ENCODE measurements around the gene WDFY2. TPM values are rescaled to one million over a fixed set of nuclear protein-coding genes. Genes with fewer than 3 reads are reported as not detected.

The WDFY2 gene
- total and polyA plus RNA-seq, 2 experiments from 2014 or later: 11.4 to 24.0 TPM

DNA sequence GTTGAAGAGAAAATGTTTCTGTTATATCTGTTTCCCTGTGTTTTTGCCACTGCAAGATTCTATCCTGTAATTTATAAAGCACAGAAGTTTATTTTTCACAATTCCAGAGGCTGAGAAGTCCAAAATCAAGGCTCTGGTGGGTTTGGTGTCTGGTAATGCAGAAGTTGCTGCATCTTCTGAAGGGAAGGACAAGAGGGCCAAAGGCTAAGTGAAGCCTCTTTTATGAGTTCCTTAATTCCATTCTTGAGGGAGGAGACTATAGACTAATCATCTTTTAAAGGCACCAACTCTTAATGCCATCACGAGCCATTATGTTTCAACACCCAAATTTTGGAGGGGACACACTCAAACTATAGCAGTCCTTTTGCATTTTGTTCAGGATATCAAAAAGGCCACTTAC is 34.1 kb upstream of the WDFY2 start (continued):
- TF ChIP-seq, protein P1, sequence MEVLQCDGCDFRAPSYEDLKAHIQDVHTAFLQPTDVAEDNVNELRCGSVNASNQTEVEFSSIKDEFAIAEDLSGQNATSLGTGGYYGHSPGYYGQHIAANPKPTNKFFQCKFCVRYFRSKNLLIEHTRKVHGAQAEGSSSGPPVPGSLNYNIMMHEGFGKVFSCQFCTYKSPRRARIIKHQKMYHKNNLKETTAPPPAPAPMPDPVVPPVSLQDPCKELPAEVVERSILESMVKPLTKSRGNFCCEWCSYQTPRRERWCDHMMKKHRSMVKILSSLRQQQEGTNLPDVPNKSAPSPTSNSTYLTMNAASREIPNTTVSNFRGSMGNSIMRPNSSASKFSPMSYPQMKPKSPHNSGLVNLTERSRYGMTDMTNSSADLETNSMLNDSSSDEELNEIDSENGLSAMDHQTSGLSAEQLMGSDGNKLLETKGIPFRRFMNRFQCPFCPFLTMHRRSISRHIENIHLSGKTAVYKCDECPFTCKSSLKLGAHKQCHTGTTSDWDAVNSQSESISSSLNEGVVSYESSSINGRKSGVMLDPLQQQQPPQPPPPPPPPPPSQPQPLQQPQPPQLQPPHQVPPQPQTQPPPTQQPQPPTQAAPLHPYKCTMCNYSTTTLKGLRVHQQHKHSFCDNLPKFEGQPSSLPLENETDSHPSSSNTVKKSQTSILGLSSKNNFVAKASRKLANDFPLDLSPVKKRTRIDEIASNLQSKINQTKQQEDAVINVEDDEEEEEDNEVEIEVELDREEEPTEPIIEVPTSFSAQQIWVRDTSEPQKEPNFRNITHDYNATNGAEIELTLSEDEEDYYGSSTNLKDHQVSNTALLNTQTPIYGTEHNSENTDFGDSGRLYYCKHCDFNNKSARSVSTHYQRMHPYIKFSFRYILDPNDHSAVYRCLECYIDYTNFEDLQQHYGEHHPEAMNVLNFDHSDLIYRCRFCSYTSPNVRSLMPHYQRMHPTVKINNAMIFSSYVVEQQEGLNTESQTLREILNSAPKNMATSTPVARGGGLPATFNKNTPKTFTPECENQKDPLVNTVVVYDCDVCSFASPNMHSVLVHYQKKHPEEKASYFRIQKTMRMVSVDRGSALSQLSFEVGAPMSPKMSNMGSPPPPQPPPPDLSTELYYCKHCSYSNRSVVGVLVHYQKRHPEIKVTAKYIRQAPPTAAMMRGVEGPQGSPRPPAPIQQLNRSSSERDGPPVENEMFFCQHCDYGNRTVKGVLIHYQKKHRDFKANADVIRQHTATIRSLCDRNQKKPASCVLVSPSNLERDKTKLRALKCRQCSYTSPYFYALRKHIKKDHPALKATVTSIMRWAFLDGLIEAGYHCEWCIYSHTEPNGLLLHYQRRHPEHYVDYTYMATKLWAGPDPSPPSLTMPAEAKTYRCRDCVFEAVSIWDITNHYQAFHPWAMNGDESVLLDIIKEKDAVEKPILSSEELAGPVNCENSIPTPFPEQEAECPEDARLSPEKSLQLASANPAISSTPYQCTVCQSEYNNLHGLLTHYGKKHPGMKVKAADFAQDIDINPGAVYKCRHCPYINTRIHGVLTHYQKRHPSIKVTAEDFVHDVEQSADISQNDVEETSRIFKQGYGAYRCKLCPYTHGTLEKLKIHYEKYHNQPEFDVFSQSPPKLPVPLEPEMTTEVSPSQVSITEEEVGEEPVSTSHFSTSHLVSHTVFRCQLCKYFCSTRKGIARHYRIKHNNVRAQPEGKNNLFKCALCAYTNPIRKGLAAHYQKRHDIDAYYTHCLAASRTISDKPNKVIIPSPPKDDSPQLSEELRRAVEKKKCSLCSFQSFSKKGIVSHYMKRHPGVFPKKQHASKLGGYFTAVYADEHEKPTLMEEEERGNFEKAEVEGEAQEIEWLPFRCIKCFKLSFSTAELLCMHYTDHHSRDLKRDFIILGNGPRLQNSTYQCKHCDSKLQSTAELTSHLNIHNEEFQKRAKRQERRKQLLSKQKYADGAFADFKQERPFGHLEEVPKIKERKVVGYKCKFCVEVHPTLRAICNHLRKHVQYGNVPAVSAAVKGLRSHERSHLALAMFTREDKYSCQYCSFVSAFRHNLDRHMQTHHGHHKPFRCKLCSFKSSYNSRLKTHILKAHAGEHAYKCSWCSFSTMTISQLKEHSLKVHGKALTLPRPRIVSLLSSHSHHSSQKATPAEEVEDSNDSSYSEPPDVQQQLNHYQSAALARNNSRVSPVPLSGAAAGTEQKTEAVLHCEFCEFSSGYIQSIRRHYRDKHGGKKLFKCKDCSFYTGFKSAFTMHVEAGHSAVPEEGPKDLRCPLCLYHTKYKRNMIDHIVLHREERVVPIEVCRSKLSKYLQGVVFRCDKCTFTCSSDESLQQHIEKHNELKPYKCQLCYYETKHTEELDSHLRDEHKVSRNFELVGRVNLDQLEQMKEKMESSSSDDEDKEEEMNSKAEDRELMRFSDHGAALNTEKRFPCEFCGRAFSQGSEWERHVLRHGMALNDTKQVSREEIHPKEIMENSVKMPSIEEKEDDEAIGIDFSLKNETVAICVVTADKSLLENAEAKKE (CRISPR knock-in tag; IDR thresholded peaks at IDR 0.05): no peak
- no peak for TF ChIP-seq NANOG (IDR thresholded peaks at IDR 0.05; ENCODE audit: borderline replicate concordance)
- no peak for TF ChIP-seq JUNB (IDR thresholded peaks at IDR 0.05; ENCODE audit: unreplicated experiment)
- no peak for TF ChIP-seq ZNF331 (CRISPR knock-in tag; IDR thresholded peaks at IDR 0.05; ENCODE audit: low read depth)
- no peak for TF ChIP-seq STAT1 (IDR thresholded peaks at IDR 0.05; ENCODE audit: unreplicated experiment)

DNA sequence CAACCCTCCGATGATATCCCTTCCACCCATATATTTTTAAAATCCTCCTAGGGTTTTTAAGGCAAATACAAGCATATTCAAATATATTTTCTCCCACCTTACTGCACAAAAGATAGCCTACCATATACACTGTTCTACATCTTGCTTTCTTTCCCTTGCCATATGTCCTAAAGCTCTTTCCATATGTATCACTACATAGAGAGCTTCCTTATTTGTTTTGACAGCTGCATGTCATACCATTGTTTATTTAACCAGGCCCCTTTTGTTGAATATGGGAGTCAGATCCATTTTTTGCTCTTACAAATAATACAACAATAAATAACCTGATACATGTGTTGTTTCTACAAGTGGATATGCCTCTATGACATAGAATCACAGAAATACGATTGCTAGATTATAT is 32.8 kb upstream of the WDFY2 start:
- no peak overlapping the region for H3K4me3 ChIP-seq
- H3K27me3 Mint-ChIP-seq (ENCODE audit: insufficient read depth, low read depth, poor library complexity): peaks cover 2% of the 10 kb centered on the region
- H3K4me2 ChIP-seq: no peak overlapping the region
- H4K20me1 ChIP-seq (replicated peaks; ENCODE audit: insufficient read depth): no peaks in the 10 kb centered on the region
- TF ChIP-seq EZH2phosphoT487 (IDR thresholded peaks at IDR 0.05; ENCODE audit: unreplicated experiment): no peak
- TF ChIP-seq, protein P2, sequence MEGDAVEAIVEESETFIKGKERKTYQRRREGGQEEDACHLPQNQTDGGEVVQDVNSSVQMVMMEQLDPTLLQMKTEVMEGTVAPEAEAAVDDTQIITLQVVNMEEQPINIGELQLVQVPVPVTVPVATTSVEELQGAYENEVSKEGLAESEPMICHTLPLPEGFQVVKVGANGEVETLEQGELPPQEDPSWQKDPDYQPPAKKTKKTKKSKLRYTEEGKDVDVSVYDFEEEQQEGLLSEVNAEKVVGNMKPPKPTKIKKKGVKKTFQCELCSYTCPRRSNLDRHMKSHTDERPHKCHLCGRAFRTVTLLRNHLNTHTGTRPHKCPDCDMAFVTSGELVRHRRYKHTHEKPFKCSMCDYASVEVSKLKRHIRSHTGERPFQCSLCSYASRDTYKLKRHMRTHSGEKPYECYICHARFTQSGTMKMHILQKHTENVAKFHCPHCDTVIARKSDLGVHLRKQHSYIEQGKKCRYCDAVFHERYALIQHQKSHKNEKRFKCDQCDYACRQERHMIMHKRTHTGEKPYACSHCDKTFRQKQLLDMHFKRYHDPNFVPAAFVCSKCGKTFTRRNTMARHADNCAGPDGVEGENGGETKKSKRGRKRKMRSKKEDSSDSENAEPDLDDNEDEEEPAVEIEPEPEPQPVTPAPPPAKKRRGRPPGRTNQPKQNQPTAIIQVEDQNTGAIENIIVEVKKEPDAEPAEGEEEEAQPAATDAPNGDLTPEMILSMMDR (conservative IDR thresholded peaks at IDR 0.05; ENCODE audit: low read depth in 2 of 2): no peak
- no peak for TF ChIP-seq ZNF114 (CRISPR knock-in tag; IDR thresholded peaks at IDR 0.05)
- H3K79me2 ChIP-seq (replicated peaks; ENCODE audit: insufficient read depth): no peaks in the 10 kb centered on the region
- ATAC-seq (no peak), DNase-seq (ENCODE audit: low spot score) (no peak)
- H3K4me1 Mint-ChIP-seq: peaks cover 7% of the 10 kb centered on the region; the same call in 2 of the 3 replicates
- H3K27ac Mint-ChIP-seq: no peak overlapping the region
- no peaks in the 10 kb centered on the region for H3K36me3 Mint-ChIP-seq (ENCODE audit: low read depth)
- H3K4me1 ChIP-seq (ENCODE audit: insufficient read depth): no peaks in the 10 kb centered on the region
- no peaks in the 10 kb centered on the region for H3K9me3 Mint-ChIP-seq
- H3K9me2 ChIP-seq (ENCODE audit: insufficient read depth): peaks cover 4% of the 10 kb centered on the region; the same call in 1 of the 2 replicates
- H3K36me3 ChIP-seq (ENCODE audit: insufficient read depth): no peaks in the 10 kb centered on the region
- H3K27me3 ChIP-seq (ENCODE audit: insufficient read depth): no peaks in the 10 kb centered on the region
- no peak overlapping the region for H2AFZ ChIP-seq
- no peak overlapping the region for H3K27ac ChIP-seq (ENCODE audit: low read depth)
- no peaks in the 10 kb centered on the region for H3F3A ChIP-seq (replicated peaks; ENCODE audit: low read depth)
- no peak overlapping the region for H3K4me3 Mint-ChIP-seq
